GM21360 (cell line): Measurements from ENCODE around the gene SLITRK2.

Experiments used
- ATAC-seq: cut with Tn5 transposase; IDR thresholded peaks from one replicate; pipeline ENCODE4 v1.9.1; 2021; ENCODE audit warnings: mild to moderate bottlenecking, moderate library complexity; ENCODE audit not compliant: unreplicated experiment

SLITRK2 gene

GRCh38 chrX:145853181-145853580 lies 35.6 kb downstream of the SLITRK2 start:
- no peak for ATAC-seq

GRCh38 chrX:145856181-145856580 lies 38.6 kb downstream of the SLITRK2 start:
- ATAC-seq: no peak

- ATAC-seq: no peak
Observed at GRCh38 chrX:145861818-145862217, 44.2 kb downstream of the SLITRK2 start.

DNA sequence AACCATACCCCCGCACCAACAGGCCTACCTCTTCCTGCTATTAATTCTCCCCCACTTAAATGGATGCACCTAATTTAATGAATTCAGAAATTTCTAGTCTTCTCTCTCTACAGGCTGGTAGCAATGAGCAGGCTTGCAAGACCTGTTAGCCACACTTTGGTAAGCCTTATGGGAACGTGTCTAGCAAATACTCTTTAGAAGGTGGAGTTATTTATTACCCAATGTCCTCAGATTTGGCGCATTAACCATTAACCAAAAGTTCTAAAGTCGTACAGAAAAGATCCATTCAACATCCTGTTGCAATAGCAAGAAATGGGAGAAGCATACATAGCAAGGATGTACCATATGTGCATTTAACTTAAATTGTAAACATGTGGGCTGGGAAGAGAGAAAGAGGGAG lies 47.5 kb downstream of the SLITRK2 start:
- ATAC-seq: no peak
